Muscle layer of duodenum (tissue), 2 donors: ENCODE results near the gene DHDDS.

Experiments
- H3K27ac ChIP-seq: one replicate; pipeline ENCODE4 v1.7.0; 2013; ENCODE audit warnings: mild to moderate bottlenecking, low read length
- H3K27me3 ChIP-seq: one replicate; pipeline ENCODE4 v1.7.0; 2013; ENCODE audit warnings: low read depth, mild to moderate bottlenecking, control low read depth, low read length
- H3K36me3 ChIP-seq, 2 donors: one replicate each; pipeline ENCODE4 v1.7.0; 2013; ENCODE audit warnings: low read length in 2 of 2, control low read depth in 1 of 2, mild to moderate bottlenecking in 1 of 2; ENCODE audit not compliant: insufficient read depth in 2 of 2, control insufficient read depth in 1 of 2
- H3K4me1 ChIP-seq, 2 donors: one replicate each; pipeline ENCODE4 v1.7.0; 2013; ENCODE audit warnings: low read length in 2 of 2, mild to moderate bottlenecking in 2 of 2, control low read depth in 1 of 2, moderate library complexity in 1 of 2; ENCODE audit not compliant: insufficient read depth in 2 of 2, control insufficient read depth in 1 of 2
- H3K4me3 ChIP-seq, 2 donors: one replicate each; pipeline ENCODE4 v1.7.0; 2013; ENCODE audit warnings: low read length in 2 of 2, low read depth in 1 of 2, mild to moderate bottlenecking in 1 of 2
- H3K9me3 ChIP-seq, 2 donors: one replicate each; pipeline ENCODE4 v1.7.0; 2013; ENCODE audit warnings: low read length in 2 of 2, control low read depth in 1 of 2, mild to moderate bottlenecking in 1 of 2; ENCODE audit not compliant: control insufficient read depth in 1 of 2
- donor health status: healthy.

The DHDDS gene

GRCh38 chr1:26468911-26469310 is 36.8 kb downstream of the DHDDS start:
- no peak overlapping the region for H3K27ac ChIP-seq

GRCh38 chr1:26469558-26469957 is 37.4 kb downstream of the DHDDS start:
- no peaks in the 10 kb centered on the region for H3K27me3 ChIP-seq
- H3K36me3 ChIP-seq = peaks cover 33 to 45% of the 10 kb centered on the region in 2 donors
- H3K4me3 ChIP-seq = no peak overlapping the region
- peaks cover 12 to 29% of the 10 kb centered on the region in 2 donors for H3K4me1 ChIP-seq
- H3K9me3 ChIP-seq = no peaks in the 10 kb centered on the region
- no peak overlapping the region for H3K27ac ChIP-seq

More at GRCh38 chr1:26468911-26469310, 36.8 kb downstream of the DHDDS start:
- peaks cover 30 to 44% of the 10 kb centered on the region in 2 donors for H3K36me3 ChIP-seq
- H3K9me3 ChIP-seq = no peaks in the 10 kb centered on the region
- no peaks in the 10 kb centered on the region for H3K27me3 ChIP-seq
- H3K4me1 ChIP-seq = peaks cover 7 to 23% of the 10 kb centered on the region in 2 donors
- H3K4me3 ChIP-seq = no peak overlapping the region

GRCh38 chr1:26470878-26471497 is 38.9 kb downstream of the DHDDS start:
- Histone ChIP-seq H3K36me3 (peaks cover 26 to 33% of the 10 kb centered on the region in 2 donors), H3K9me3 (no peaks in the 10 kb centered on the region), H3K4me1 (peaks cover 12 to 30% of the 10 kb centered on the region in 2 donors), H3K27ac (no peak overlapping the region), H3K4me3 (peak overlapping the region; percentile 64 to 81), H3K27me3 (no peaks in the 10 kb centered on the region)

- H3K4me3 ChIP-seq = peak overlapping the region; percentile 64 to 81
- no peaks in the 10 kb centered on the region for H3K9me3 ChIP-seq
- H3K4me1 ChIP-seq = peaks cover 12 to 35% of the 10 kb centered on the region in 2 donors
- H3K27me3 ChIP-seq = no peaks in the 10 kb centered on the region
- no peak overlapping the region for H3K27ac ChIP-seq
- H3K36me3 ChIP-seq = peaks cover 30 to 31% of the 10 kb centered on the region in 2 donors
Measured at GRCh38 chr1:26471498-26472319, 39.6 kb downstream of the DHDDS start.

GRCh38 chr1:26472320-26472900 is 40.3 kb downstream of the DHDDS start, which contains the start of gene HMGN2:
HMGN2 (plus strand) TSS chr1:26472440; CDS start chr1:26472613, 173 bp downstream.
- H3K27me3 ChIP-seq = no peaks in the 10 kb centered on the region
- peak within 1 kb of the TSS; percentile 76 to 81 for H3K4me3 ChIP-seq
- H3K27ac ChIP-seq = peak within 1 kb of the TSS; percentile 69
- H3K36me3 ChIP-seq = peaks cover 24 to 32% of the 10 kb centered on the region in 2 donors
- no peaks in the 10 kb centered on the region for H3K9me3 ChIP-seq
- H3K4me1 ChIP-seq = peaks cover 12 to 35% of the 10 kb centered on the region in 2 donors

- H3K9me3 ChIP-seq = no peaks in the 10 kb centered on the region
- peak overlapping the region; percentile 69 for H3K27ac ChIP-seq
- H3K27me3 ChIP-seq = no peaks in the 10 kb centered on the region
- H3K4me3 ChIP-seq = peak overlapping the region; percentile 76 to 81
- peaks cover 12 to 35% of the 10 kb centered on the region in 2 donors for H3K4me1 ChIP-seq
- peaks cover 23 to 33% of the 10 kb centered on the region in 2 donors for H3K36me3 ChIP-seq
Measured at GRCh38 chr1:26472901-26473845, 41.1 kb downstream of the DHDDS start.

- no peaks in the 10 kb centered on the region for H3K9me3 ChIP-seq
- no peak overlapping the region for H3K4me3 ChIP-seq
- no peak overlapping the region for H3K27ac ChIP-seq
- peaks cover 23 to 29% of the 10 kb centered on the region in 2 donors for H3K36me3 ChIP-seq
- H3K27me3 ChIP-seq = no peaks in the 10 kb centered on the region
- H3K4me1 ChIP-seq = peaks cover 12 to 35% of the 10 kb centered on the region in 2 donors
Measured at GRCh38 chr1:26474818-26475217, 42.7 kb downstream of the DHDDS start.

GRCh38 chr1:26475989-26476388 is 43.9 kb downstream of the DHDDS start:
- Histone ChIP-seq H3K27ac (no peak overlapping the region), H3K4me1 (peaks cover 12 to 30% of the 10 kb centered on the region in 2 donors), H3K27me3 (no peaks in the 10 kb centered on the region), H3K9me3 (no peaks in the 10 kb centered on the region), H3K4me3 (no peak overlapping the region), H3K36me3 (peaks cover 23 to 29% of the 10 kb centered on the region in 2 donors)

GRCh38 chr1:26476958-26477357 is 44.8 kb downstream of the DHDDS start:
- Histone ChIP-seq H3K27me3 (no peaks in the 10 kb centered on the region), H3K4me1 (peaks cover 12 to 20% of the 10 kb centered on the region in 2 donors), H3K9me3 (no peaks in the 10 kb centered on the region), H3K27ac (no peak overlapping the region), H3K4me3 (no peak overlapping the region), H3K36me3 (peaks cover 23 to 29% of the 10 kb centered on the region in 2 donors)

GRCh38 chr1:26477446-26478152 is 45.5 kb downstream of the DHDDS start:
- Histone ChIP-seq H3K9me3 (no peaks in the 10 kb centered on the region), H3K4me1 (peaks cover 12 to 20% of the 10 kb centered on the region in 2 donors), H3K36me3 (peaks cover 23 to 29% of the 10 kb centered on the region in 2 donors), H3K4me3 (no peak overlapping the region), H3K27me3 (no peaks in the 10 kb centered on the region), H3K27ac (no peak overlapping the region)
